Measurements from ENCODE around the gene MARK3.

Gene MARK3

DNA sequence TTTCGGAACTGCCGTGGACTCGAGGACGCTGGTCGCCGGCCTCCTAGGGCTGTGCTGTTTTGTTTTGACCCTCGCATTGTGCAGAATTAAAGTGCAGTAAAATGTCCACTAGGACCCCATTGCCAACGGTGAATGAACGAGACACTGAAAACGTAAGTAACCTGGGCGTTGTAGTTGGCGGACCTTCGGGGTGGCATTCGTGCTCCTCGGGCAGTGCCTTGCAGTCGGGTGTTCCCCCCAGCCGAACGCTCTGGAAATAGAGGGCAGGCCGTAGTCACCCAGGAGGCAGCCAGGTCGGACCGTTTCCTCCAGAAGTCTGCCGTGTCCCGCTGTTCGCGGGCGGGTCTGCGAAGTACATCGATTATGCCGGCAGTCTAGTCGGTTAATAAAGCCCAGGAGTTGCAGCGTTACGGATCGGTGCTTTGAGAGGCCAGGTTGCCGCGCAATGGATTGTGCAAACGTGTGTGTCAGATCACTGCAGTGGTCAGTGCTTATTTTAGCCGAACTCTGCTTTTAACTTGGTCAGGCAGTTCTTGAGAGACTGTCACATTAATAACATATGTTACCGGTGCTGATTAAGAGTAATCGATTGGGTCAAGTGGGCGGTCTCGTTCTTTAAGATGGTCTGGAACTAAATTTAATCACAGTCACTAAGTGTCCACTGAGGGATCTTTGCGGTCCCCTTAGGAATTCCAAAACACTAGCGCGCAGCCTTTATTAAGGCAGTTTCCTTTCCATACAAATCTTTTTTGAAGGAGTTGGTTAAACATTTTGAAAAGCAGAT, 906 bp downstream of the MARK3 start:
- H3K27ac ChIP-seq (ENCODE audit: low read depth, low read length), result peak overlapping the region; percentile 90
- peaks cover 47% of the 10 kb centered on the region for H3K79me2 ChIP-seq (ENCODE audit: control insufficient read depth, insufficient read depth, low read length, unreplicated experiment)
- H3K4me3 ChIP-seq (ENCODE audit: low read depth, low read length), result peak overlapping the region; percentile 98
- H3K36me3 ChIP-seq (ENCODE audit: insufficient read depth, low read length), result no peaks in the 10 kb centered on the region; the same call in 1 of the 2 replicates
- no peaks in the 10 kb centered on the region for H3K27me3 ChIP-seq (ENCODE audit: insufficient read depth, low read length)
- H3K4me1 ChIP-seq (ENCODE audit: control insufficient read depth, insufficient read depth, low read length, unreplicated experiment), result peaks cover 31% of the 10 kb centered on the region
- H2AFZ ChIP-seq (ENCODE audit: low read length, unreplicated experiment), result no peak overlapping the region

DNA sequence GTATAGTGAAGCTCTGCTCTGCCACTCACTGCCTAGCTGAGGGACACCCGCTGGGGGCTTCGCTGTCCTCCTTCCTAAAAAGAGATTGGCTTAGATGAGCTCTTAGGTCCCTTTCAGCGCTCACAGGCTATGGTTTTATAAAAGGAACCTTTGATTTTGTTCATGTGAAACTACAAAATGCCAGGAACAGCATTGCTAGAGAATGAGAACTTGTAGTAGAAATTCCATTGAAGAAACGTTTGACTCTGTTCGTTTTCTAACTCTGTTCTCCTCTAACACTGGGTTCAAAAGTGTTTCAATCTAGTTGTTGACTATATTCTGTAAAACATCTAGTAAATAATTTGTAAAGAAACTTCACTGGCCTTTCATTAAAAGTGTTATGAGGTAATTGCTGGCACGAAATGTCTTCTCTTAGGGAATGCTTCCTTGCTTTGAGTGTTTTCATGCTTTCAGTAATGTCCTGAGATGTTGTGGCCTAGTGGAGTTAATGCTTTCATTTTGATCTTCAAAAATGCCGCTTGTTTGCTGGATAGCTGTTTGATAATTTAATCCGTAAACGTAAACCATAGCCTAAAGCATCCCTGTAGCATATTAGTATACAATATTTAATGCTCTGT, 1.6 kb downstream of the MARK3 start:
- Histone ChIP-seq H3K4me1 (ENCODE audit: control insufficient read depth, insufficient read depth, low read length, unreplicated experiment) (peaks cover 32% of the 10 kb centered on the region), H3K4me3 (ENCODE audit: low read depth, low read length) (peak overlapping the region; percentile 98), H3K36me3 (ENCODE audit: insufficient read depth, low read length) (no peaks in the 10 kb centered on the region; the same call in 1 of the 2 replicates), H2AFZ (ENCODE audit: low read length, unreplicated experiment) (no peak overlapping the region), H3K27me3 (ENCODE audit: insufficient read depth, low read length) (no peaks in the 10 kb centered on the region), H3K79me2 (ENCODE audit: control insufficient read depth, insufficient read depth, low read length, unreplicated experiment) (peaks cover 50% of the 10 kb centered on the region), H3K27ac (ENCODE audit: low read depth, low read length) (peak overlapping the region; percentile 90)

DNA sequence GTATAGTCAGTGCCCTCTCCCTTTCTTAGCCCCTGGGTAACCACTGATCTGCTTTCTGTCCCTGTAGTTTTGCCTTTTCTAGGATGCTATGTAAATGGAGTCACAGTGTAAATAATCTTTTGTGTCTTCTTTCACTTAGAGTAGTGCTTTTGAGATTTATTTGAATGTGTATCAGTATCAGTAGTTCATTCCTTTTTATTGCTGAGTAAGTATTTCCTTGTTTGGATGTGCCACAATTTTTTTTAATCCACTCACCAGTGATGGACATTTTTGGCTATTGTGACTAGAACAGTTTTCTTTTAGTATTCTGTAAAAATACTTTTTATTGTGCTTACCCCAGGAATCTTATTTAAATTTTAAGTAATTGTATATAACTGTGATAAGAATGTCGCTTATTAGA, 3.4 kb downstream of the MARK3 start:
- Histone ChIP-seq H3K27me3 (ENCODE audit: insufficient read depth, low read length) (no peaks in the 10 kb centered on the region), H3K27ac (ENCODE audit: low read depth, low read length) (peak overlapping the region; percentile 15; the same call in 1 of the 2 replicates), H3K36me3 (ENCODE audit: insufficient read depth, low read length) (no peaks in the 10 kb centered on the region; the same call in 1 of the 2 replicates), H3K4me1 (ENCODE audit: control insufficient read depth, insufficient read depth, low read length, unreplicated experiment) (peaks cover 40% of the 10 kb centered on the region), H2AFZ (ENCODE audit: low read length, unreplicated experiment) (no peak overlapping the region), H3K79me2 (ENCODE audit: control insufficient read depth, insufficient read depth, low read length, unreplicated experiment) (peaks cover 67% of the 10 kb centered on the region), H3K4me3 (ENCODE audit: low read depth, low read length) (peak overlapping the region; percentile 98)

DNA sequence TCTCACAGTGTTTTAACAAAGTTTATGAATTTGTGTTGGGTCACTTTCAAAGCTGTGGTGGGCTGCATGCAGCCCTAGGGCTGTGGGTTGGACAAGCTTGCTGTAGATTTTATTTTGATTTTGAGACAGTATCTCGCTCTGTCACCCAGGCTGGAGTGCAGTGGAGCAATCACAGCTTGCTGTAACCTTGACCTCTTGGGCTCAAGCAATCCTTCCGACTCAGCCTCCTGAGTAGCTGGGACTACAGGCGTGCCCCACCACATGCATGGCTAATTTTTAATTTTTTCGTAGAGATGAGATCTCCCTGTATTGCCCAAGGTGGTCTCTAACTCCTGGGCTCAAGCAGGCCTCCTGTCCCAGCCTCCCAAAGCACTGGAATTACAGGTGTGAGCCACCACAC, 5.4 kb downstream of the MARK3 start:
- Histone ChIP-seq H3K4me1 (ENCODE audit: control insufficient read depth, insufficient read depth, low read length, unreplicated experiment) (peaks cover 52% of the 10 kb centered on the region), H3K27ac (ENCODE audit: low read depth, low read length) (peak overlapping the region; percentile 17; the same call in 1 of the 2 replicates), H3K4me3 (ENCODE audit: low read depth, low read length) (no peak overlapping the region), H3K27me3 (ENCODE audit: insufficient read depth, low read length) (no peaks in the 10 kb centered on the region), H2AFZ (ENCODE audit: low read length, unreplicated experiment) (no peak overlapping the region), H3K79me2 (ENCODE audit: control insufficient read depth, insufficient read depth, low read length, unreplicated experiment) (peaks cover 82% of the 10 kb centered on the region), H3K36me3 (ENCODE audit: insufficient read depth, low read length) (no peaks in the 10 kb centered on the region; the same call in 1 of the 2 replicates)

DNA sequence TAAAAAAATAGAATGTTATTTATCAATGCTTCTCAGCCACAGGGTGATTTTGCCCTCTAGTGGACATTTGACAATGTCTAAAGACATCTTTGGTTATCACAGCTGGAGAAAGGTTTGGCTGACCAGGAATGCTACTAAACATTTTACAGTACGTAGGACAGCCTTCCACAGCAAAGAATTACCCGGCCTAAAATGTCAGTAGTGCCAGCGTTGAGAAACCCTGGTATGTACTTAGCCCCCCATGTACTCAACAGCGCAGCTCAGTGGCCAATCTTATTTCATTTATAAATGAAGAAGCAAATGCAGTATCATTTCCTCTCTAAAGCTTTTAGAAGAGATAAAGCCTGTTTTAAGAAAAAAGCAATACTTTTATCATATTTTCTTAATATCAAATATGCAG, 5.8 kb downstream of the MARK3 start:
- H3K4me3 ChIP-seq (ENCODE audit: low read depth, low read length), result no peak overlapping the region
- H2AFZ ChIP-seq (ENCODE audit: low read length, unreplicated experiment), result no peak overlapping the region
- no peaks in the 10 kb centered on the region; the same call in 1 of the 2 replicates for H3K36me3 ChIP-seq (ENCODE audit: insufficient read depth, low read length)
- H3K27me3 ChIP-seq (ENCODE audit: insufficient read depth, low read length), result no peaks in the 10 kb centered on the region
- H3K4me1 ChIP-seq (ENCODE audit: control insufficient read depth, insufficient read depth, low read length, unreplicated experiment), result peaks cover 56% of the 10 kb centered on the region
- H3K79me2 ChIP-seq (ENCODE audit: control insufficient read depth, insufficient read depth, low read length, unreplicated experiment), result peaks cover 82% of the 10 kb centered on the region
- H3K27ac ChIP-seq (ENCODE audit: low read depth, low read length), result no peak overlapping the region; the same call in 1 of the 2 replicates

DNA sequence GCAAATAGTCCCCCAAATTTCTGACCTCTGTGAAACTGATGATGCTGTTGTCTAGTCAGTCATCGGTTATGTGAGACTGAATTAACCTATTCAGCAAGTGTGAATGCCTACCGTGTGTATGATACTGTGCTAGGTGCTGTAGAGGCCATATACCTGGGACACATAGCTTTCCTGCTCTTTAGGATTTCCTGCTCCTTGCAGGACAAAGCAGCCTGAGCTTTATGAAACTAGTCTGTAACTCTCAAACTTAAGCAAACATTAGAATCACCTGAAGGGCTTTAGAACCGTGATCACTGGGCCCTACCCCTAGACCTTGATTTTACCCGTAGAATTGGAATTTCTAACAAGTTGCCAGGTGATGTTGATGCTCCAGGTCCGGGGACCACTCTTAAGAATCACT, 6.9 kb downstream of the MARK3 start:
- H3K79me2 ChIP-seq (ENCODE audit: control insufficient read depth, insufficient read depth, low read length, unreplicated experiment), result peaks cover 82% of the 10 kb centered on the region
- no peak overlapping the region for H2AFZ ChIP-seq (ENCODE audit: low read length, unreplicated experiment)
- H3K4me3 ChIP-seq (ENCODE audit: low read depth, low read length), result no peak overlapping the region
- peaks cover 59% of the 10 kb centered on the region for H3K4me1 ChIP-seq (ENCODE audit: control insufficient read depth, insufficient read depth, low read length, unreplicated experiment)
- no peaks in the 10 kb centered on the region for H3K36me3 ChIP-seq (ENCODE audit: insufficient read depth, low read length)
- no peak overlapping the region for H3K27ac ChIP-seq (ENCODE audit: low read depth, low read length)
- H3K27me3 ChIP-seq (ENCODE audit: insufficient read depth, low read length), result no peaks in the 10 kb centered on the region

DNA sequence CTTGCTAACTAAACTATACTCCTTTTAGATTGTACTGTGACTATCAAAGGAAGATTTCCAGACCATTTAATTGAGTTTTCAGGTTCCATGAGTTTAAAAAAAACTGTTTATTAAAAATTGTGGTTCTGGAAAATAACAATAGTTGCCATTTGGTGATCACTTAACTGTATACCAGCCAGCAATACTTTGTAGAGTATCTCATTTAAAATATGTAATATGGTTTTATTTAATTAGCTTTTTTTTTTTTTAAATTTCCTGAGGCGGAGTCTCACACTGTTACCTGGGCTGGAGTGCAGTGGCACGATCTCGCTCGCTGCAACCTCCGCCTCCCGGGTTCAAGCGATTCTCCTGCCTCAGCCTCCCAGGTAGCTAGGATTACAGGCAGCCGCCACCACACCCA, 7.4 kb downstream of the MARK3 start:
- Histone ChIP-seq H3K79me2 (ENCODE audit: control insufficient read depth, insufficient read depth, low read length, unreplicated experiment) (peaks cover 81% of the 10 kb centered on the region), H3K27ac (ENCODE audit: low read depth, low read length) (no peak overlapping the region), H2AFZ (ENCODE audit: low read length, unreplicated experiment) (no peak overlapping the region), H3K4me3 (ENCODE audit: low read depth, low read length) (no peak overlapping the region), H3K27me3 (ENCODE audit: insufficient read depth, low read length) (no peaks in the 10 kb centered on the region), H3K36me3 (ENCODE audit: insufficient read depth, low read length) (no peaks in the 10 kb centered on the region), H3K4me1 (ENCODE audit: control insufficient read depth, insufficient read depth, low read length, unreplicated experiment) (peaks cover 58% of the 10 kb centered on the region)

DNA sequence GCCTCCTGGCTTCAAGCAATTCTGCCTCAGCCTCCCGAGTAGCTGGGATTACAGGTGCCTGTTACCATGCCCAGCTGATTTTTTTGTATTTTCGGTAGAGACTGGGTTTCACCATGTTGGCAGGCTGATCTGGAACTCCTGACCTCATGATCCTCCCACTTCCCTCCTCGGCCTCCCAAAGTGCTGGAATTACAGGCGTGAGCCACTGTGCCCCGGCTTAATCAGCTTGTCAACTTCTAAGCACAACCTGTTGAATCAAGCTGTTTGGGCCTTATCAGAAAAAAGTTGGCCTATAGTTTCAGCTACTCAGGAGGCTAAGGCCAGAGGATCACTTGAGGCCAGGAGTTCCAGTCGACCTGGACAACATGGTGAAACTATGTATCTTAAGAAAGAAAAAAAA, 7.9 kb downstream of the MARK3 start:
- Histone ChIP-seq H2AFZ (ENCODE audit: low read length, unreplicated experiment) (no peak overlapping the region), H3K36me3 (ENCODE audit: insufficient read depth, low read length) (no peaks in the 10 kb centered on the region), H3K27ac (ENCODE audit: low read depth, low read length) (0 out of 2 replicates have a peak overlapping the region, but pooled peaks have one; percentile 15), H3K79me2 (ENCODE audit: control insufficient read depth, insufficient read depth, low read length, unreplicated experiment) (peaks cover 81% of the 10 kb centered on the region), H3K4me3 (ENCODE audit: low read depth, low read length) (no peak overlapping the region), H3K27me3 (ENCODE audit: insufficient read depth, low read length) (no peaks in the 10 kb centered on the region), H3K4me1 (ENCODE audit: control insufficient read depth, insufficient read depth, low read length, unreplicated experiment) (peaks cover 58% of the 10 kb centered on the region)

DNA sequence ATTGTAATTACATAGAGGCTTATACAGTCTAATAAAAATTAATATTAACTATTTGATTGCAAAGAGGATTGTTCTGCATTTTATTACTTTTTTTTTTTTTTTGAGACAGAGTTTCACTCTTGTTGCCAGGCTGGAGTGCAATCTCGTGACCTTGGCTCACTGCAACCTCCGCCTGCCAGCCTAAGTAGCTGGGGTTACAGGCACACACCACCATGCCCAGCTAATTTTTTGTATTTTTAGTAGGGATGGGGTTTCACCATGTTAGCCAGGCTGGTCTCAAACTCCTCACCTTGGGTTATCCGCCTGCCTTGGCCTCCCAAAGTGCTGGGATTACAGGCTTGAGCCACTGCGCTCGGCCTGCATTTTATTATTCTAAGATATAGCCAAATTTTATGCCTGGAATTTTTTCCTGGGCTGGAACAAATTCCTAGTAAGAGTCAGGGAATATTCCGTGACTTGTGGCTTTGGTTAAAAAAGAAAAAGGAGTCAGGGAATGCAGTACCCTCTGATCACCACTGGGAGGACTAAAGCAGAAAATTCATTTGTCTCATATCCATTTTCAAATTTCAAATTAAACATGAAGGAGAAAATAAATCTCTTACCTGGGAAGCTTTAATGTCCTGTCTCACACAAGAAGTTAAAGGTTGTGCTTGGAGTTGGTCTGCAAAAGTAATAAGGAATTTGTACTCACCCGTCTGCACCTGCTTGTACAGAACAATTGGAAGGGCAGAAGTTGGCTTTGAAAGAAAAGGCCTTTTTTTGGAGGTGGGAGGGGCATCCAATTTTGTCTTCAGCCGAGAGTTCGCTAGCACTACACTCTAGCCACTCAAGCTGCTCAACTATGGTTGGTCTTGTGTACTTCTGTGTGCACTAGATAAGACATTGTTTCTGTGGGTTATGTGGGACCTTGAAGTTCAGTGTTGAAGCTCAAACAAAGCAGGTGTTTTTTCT, 8.7 kb downstream of the MARK3 start:
- Histone ChIP-seq H2AFZ (ENCODE audit: low read length, unreplicated experiment) (no peak overlapping the region), H3K79me2 (ENCODE audit: control insufficient read depth, insufficient read depth, low read length, unreplicated experiment) (peaks cover 81% of the 10 kb centered on the region), H3K4me1 (ENCODE audit: control insufficient read depth, insufficient read depth, low read length, unreplicated experiment) (peaks cover 58% of the 10 kb centered on the region), H3K27me3 (ENCODE audit: insufficient read depth, low read length) (no peaks in the 10 kb centered on the region), H3K27ac (ENCODE audit: low read depth, low read length) (peak overlapping the region; percentile 37; the same call in 1 of the 2 replicates), H3K36me3 (ENCODE audit: insufficient read depth, low read length) (no peaks in the 10 kb centered on the region), H3K4me3 (ENCODE audit: low read depth, low read length) (no peak overlapping the region)

DNA sequence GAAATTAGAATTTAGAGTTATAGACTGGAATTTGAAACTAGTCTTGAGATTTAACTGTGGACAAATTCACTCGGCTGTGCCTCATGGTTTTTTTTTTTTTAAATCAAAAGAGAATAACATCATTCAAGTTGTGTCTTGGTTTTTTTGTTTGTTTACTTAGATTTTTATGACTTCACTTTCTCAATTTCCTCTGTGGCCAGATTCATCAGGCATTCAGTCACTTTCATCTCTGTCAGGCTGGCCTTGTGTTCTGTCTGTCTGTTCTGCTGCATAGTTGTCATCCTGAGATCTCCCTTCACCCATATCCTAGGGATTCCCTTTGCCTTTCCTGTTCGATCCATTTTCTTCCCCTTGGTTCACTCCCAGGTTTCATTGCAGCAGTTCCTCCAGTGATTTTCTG, 10.0 kb downstream of the MARK3 start:
- Histone ChIP-seq H3K27ac (ENCODE audit: low read depth, low read length) (peak overlapping the region; percentile 41), H3K36me3 (ENCODE audit: insufficient read depth, low read length) (no peaks in the 10 kb centered on the region), H3K4me3 (ENCODE audit: low read depth, low read length) (peak overlapping the region; percentile 32), H2AFZ (ENCODE audit: low read length, unreplicated experiment) (no peak overlapping the region), H3K79me2 (ENCODE audit: control insufficient read depth, insufficient read depth, low read length, unreplicated experiment) (peaks cover 88% of the 10 kb centered on the region), H3K4me1 (ENCODE audit: control insufficient read depth, insufficient read depth, low read length, unreplicated experiment) (peaks cover 63% of the 10 kb centered on the region), H3K27me3 (ENCODE audit: insufficient read depth, low read length) (no peaks in the 10 kb centered on the region)
